Measurements from ENCODE around the gene CXorf65. TPM values are rescaled to one million over a fixed set of nuclear protein-coding genes. Genes with fewer than 3 reads are reported as not detected.

The CXorf65 gene
- total and polyA plus RNA-seq, 2 experiments from 2014 or later = not detected

GRCh38 chrX:71056867-71057266, 49.7 kb downstream of the CXorf65 start:
- in situ Hi-C loops (cut with MboI) = no loop called here

More at GRCh38 chrX:71056867-71057266, 49.7 kb downstream of the CXorf65 start:
- no peaks in the 10 kb centered on the region for H3K36me3 ChIP-seq (ENCODE audit: low read depth)
- peaks cover 12% of the 10 kb centered on the region for H3K4me1 ChIP-seq (ENCODE audit: insufficient read depth)
- H3F3A ChIP-seq (ENCODE audit: insufficient read depth) = peaks cover 6% of the 10 kb centered on the region; the same call in 1 of the 2 replicates
- H3K4me3 ChIP-seq = no peak overlapping the region
- DNase-seq = peak; percentile 62
- no peak for TF ChIP-seq EZH2phosphoT487 (IDR thresholded peaks at IDR 0.05; ENCODE audit: insufficient read depth, low read depth)
- TF ChIP-seq EZH2 (IDR thresholded peaks at IDR 0.05; ENCODE audit: insufficient read depth, poor library complexity, severe bottlenecking) = no peak
- no peaks in the 10 kb centered on the region for H3K9me3 ChIP-seq (ENCODE audit: low read depth)
- H4K20me1 ChIP-seq (ENCODE audit: insufficient read depth) = no peaks in the 10 kb centered on the region
- H3K27me3 ChIP-seq (replicated peaks; ENCODE audit: insufficient read depth) = no peaks in the 10 kb centered on the region
- peaks cover 6% of the 10 kb centered on the region for H3K79me2 ChIP-seq (ENCODE audit: insufficient read depth)
- no peaks in the 10 kb centered on the region for H3K9me2 ChIP-seq (ENCODE audit: insufficient read depth)
- peak overlapping the region; percentile 84 for H3K27ac ChIP-seq
- H2AFZ ChIP-seq = no peak overlapping the region
- H3K4me2 ChIP-seq (ENCODE audit: unreplicated experiment) = no peak overlapping the region
- H3K9ac ChIP-seq = peak overlapping the region; percentile 30

Small RNAs within 50 kb of the gene (small RNA-seq; reads per million reads assigned to genes)
- not detected for gene CXorf65 (ENCODE audit: low read depth, low replicate concordance)

Other genes with a start within 250 kb of the CXorf65 start
- not detected in 2 replicates for gene TEX11, start 198.0 kb downstream of the CXorf65 start, total RNA-seq (2014; rRNA removed; shearing (Covaris generic))
- gene TEX11, start 198.0 kb downstream of the CXorf65 start, polyA plus RNA-seq (2016; fragmentation: Nextera tagmentation; extraction: Ambion mirVana) = not detected in 2 replicates
- 0.11 and 0.25 TPM in 2 replicates for gene SLC7A3, start 175.6 kb downstream of the CXorf65 start, total RNA-seq (2014; rRNA removed; shearing (Covaris generic))
- gene SLC7A3, start 175.6 kb downstream of the CXorf65 start, polyA plus RNA-seq (2016; fragmentation: Nextera tagmentation; extraction: Ambion mirVana) = not detected in 2 replicates
- gene SNX12, start 38.4 kb downstream of the CXorf65 start, total RNA-seq (2014; rRNA removed; shearing (Covaris generic)) = 47.0 and 76.1 TPM in 2 replicates
- gene SNX12, start 38.4 kb downstream of the CXorf65 start, polyA plus RNA-seq (2016; fragmentation: Nextera tagmentation; extraction: Ambion mirVana) = 7.6 and 10.4 TPM in 2 replicates
- 5.2 and 5.3 TPM in 2 replicates for gene FOXO4, start 10.9 kb downstream of the CXorf65 start, total RNA-seq (2014; rRNA removed; shearing (Covaris generic))
- gene FOXO4, start 10.9 kb downstream of the CXorf65 start, polyA plus RNA-seq (2016; fragmentation: Nextera tagmentation; extraction: Ambion mirVana) = 1.1 TPM in 2 replicates
- gene IL2RG, start 4.8 kb upstream of the CXorf65 start, total RNA-seq (2014; rRNA removed; shearing (Covaris generic)) = not detected in 2 replicates
- 0.23 and 0.53 TPM in 2 replicates for gene IL2RG, start 4.8 kb upstream of the CXorf65 start, polyA plus RNA-seq (2016; fragmentation: Nextera tagmentation; extraction: Ambion mirVana)
- gene MED12, start 11.9 kb upstream of the CXorf65 start, total RNA-seq (2014; rRNA removed; shearing (Covaris generic)) = 14.9 and 32.6 TPM in 2 replicates
- gene MED12, start 11.9 kb upstream of the CXorf65 start, polyA plus RNA-seq (2016; fragmentation: Nextera tagmentation; extraction: Ambion mirVana) = 9.5 and 10.0 TPM in 2 replicates
- gene NLGN3, start 38.1 kb upstream of the CXorf65 start, total RNA-seq (2014; rRNA removed; shearing (Covaris generic)) = 0.11 and 0.63 TPM in 2 replicates
- gene NLGN3, start 38.1 kb upstream of the CXorf65 start, polyA plus RNA-seq (2016; fragmentation: Nextera tagmentation; extraction: Ambion mirVana) = 0.10 and 0.34 TPM in 2 replicates
- gene GJB1, start 116.5 kb upstream of the CXorf65 start, total RNA-seq (2014; rRNA removed; shearing (Covaris generic)) = not detected in 2 replicates
- gene GJB1, start 116.5 kb upstream of the CXorf65 start, polyA plus RNA-seq (2016; fragmentation: Nextera tagmentation; extraction: Ambion mirVana) = not detected in 2 replicates
- gene ZMYM3, start 147.4 kb upstream of the CXorf65 start, total RNA-seq (2014; rRNA removed; shearing (Covaris generic)) = 14.7 and 14.8 TPM in 2 replicates
- gene ZMYM3, start 147.4 kb upstream of the CXorf65 start, polyA plus RNA-seq (2016; fragmentation: Nextera tagmentation; extraction: Ambion mirVana) = 7.7 TPM in 2 replicates
- gene NONO, start 176.9 kb upstream of the CXorf65 start, total RNA-seq (2014; rRNA removed; shearing (Covaris generic)) = 298 and 310 TPM in 2 replicates
- gene NONO, start 176.9 kb upstream of the CXorf65 start, polyA plus RNA-seq (2016; fragmentation: Nextera tagmentation; extraction: Ambion mirVana) = 164 and 179 TPM in 2 replicates
- gene ITGB1BP2, start 195.0 kb upstream of the CXorf65 start, total RNA-seq (2014; rRNA removed; shearing (Covaris generic)) = 0.22 and 0.25 TPM in 2 replicates
- not detected in 2 replicates for gene ITGB1BP2, start 195.0 kb upstream of the CXorf65 start, polyA plus RNA-seq (2016; fragmentation: Nextera tagmentation; extraction: Ambion mirVana)